MG63 (cell line): ENCODE measurements around the gene SUPT6H. TPM values are rescaled to one million over a fixed set of nuclear protein-coding genes. Genes with fewer than 3 reads are reported as not detected.
"Not testable (repeated sequence)": the region's sequence is repeated elsewhere in the genome, so short reads cannot be mapped to it uniquely, and the experiment has no call there.

Source experiments
- DNase-seq: peaks from one replicate; pipeline ENCODE4 v3.0.0-alpha.2; 2020
- H3K27me3 ChIP-seq: fragments of 250-450 bp; sonication (Bioruptor Pico); 2 replicates; pipeline ENCODE4 v1.5.1; 2020; ENCODE audit warnings: mild to moderate bottlenecking, moderate library complexity
- H3K36me3 ChIP-seq: fragments of 250-450 bp; sonication (Bioruptor Pico); 2 replicates; pipeline ENCODE4 v1.5.1; 2020; ENCODE audit warnings: mild to moderate bottlenecking, moderate library complexity
- H3K4me3 ChIP-seq: fragments of 250-450 bp; sonication (Bioruptor Pico); 2 replicates; pipeline ENCODE4 v1.5.1; 2020; ENCODE audit warnings: mild to moderate bottlenecking, moderate library complexity
- H3K9me3 ChIP-seq: fragments of 250-450 bp; sonication (Bioruptor Pico); 2 replicates; pipeline ENCODE4 v1.5.1; 2020; ENCODE audit warnings: mild to moderate bottlenecking, moderate library complexity
- total RNA-seq: library from RNA; depleted of rRNA; stranded (reverse); fragments of >200 nt; shearing (Covaris generic); gene quantifications from 2 replicates; pipeline ENCODE4 v1.2.3, GENCODE V29; 2014; ENCODE audit warnings: low replicate concordance

SUPT6H gene
- total RNA-seq, 1 experiment from 2014 or later: 27.6 TPM

GRCh38 chr17:28706471-28707338 lies 44.7 kb downstream of the SUPT6H start:
- Histone ChIP-seq H3K27me3 (no peaks in the 10 kb centered on the region), H3K4me3 (no peak overlapping the region), H3K9me3 (no peaks in the 10 kb centered on the region), H3K36me3 (peaks cover 36% of the 10 kb centered on the region)
- no peak for DNase-seq

DNA sequence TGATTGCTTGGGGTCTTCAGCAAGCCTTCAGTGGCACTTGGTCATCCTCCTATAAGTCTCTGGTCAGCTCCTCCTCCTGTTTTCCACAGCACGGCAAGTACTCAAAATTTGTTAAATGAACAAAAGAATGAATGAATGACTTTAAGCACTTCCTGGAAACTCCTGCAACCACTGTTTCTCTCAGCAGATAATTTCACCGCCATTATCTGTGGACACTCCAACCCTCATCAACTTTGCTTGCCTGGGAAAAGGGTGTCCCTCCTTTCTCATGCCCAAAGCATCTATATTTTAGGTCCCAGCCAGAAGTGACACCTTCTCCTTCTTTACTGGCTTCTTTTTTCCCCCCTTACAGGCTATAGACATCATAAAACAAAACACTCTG lies 45.3 kb downstream of the SUPT6H start:
- no peak for DNase-seq
- Histone ChIP-seq H3K27me3 (no peaks in the 10 kb centered on the region), H3K36me3 (peaks cover 32% of the 10 kb centered on the region), H3K4me3 (no peak overlapping the region), H3K9me3 (no peaks in the 10 kb centered on the region)

DNA sequence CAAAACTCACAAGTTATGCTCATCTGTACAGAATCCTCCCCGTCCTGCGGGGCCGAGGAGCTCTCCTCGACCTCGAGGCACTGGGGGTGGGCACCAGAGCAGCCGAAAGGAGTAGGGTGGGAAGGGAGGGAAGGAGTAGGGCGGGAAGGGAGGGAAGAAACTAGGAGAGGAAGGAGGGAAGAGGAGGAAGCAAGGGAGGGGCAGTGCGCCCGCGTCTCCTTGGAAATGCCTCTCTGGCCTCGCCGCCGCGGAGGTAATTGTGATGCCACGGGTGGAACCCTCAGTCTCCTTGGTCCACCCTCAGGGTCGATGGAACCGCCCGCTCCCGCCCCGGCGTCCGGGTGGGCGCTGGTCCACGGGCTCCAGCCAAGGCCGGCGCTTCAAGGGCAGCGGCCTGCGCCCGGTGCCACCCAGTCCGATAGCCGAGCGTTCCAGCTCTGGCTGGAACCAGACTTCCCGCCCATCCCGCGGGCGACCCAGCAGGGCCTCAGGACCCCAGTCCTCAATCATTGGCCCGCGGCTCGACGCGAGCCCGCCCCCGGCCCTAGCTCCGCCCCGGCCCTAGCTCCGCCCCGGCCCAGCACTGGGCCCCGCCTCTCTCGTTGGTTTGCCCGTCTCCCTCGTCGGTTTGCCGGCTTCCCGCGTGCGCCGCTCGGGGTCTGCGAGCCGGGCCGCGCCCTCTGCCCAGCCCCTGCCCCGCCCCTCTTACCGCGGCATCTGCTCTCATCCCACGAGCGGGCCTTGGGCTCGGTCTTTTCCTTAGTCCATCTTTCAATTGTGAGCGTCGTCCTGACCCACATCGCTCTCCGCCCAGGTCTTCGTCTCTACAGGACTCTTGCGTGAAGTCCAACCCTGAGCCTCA lies 49.1 kb downstream of the SUPT6H start:
- H3K27me3 ChIP-seq: no peaks in the 10 kb centered on the region
- peak; percentile 97 for DNase-seq
- peaks cover 43% of the 10 kb centered on the region for H3K36me3 ChIP-seq
- H3K4me3 ChIP-seq: peak overlapping the region; percentile 54
- H3K9me3 ChIP-seq: no peaks in the 10 kb centered on the region

- Histone ChIP-seq H3K4me3 (peak within 1 kb of the TSS; percentile 54), H3K36me3 (peaks cover 44% of the 10 kb centered on the region), H3K27me3 (no peaks in the 10 kb centered on the region), H3K9me3 (no peaks in the 10 kb centered on the region)
- no peak for DNase-seq
These were observed 49.7 kb downstream of the SUPT6H start, which contains the start of gene PROCA1 for GRCh38 chr17:28711723-28712031. Gene PROCA1, minus strand, starts transcription at chr17:28711888. Its CDS starts 228 bp downstream, at chr17:28711660.

- Histone ChIP-seq H3K4me3 (peak overlapping the region; percentile 54; the same call in 1 of the 2 replicates), H3K36me3 (peaks cover 49% of the 10 kb centered on the region), H3K27me3 (no peaks in the 10 kb centered on the region), H3K9me3 (no peaks in the 10 kb centered on the region)
- no peak for DNase-seq
These were observed 50.2 kb downstream of the SUPT6H start for GRCh38 chr17:28712032-28712704.

GRCh38 chr17:28712705-28713415 lies 50.9 kb downstream of the SUPT6H start:
- Histone ChIP-seq H3K4me3 (no peak overlapping the region), H3K27me3 (no peaks in the 10 kb centered on the region), H3K36me3 (peaks cover 51% of the 10 kb centered on the region), H3K9me3 (no peaks in the 10 kb centered on the region)
- DNase-seq: no peak

DNA sequence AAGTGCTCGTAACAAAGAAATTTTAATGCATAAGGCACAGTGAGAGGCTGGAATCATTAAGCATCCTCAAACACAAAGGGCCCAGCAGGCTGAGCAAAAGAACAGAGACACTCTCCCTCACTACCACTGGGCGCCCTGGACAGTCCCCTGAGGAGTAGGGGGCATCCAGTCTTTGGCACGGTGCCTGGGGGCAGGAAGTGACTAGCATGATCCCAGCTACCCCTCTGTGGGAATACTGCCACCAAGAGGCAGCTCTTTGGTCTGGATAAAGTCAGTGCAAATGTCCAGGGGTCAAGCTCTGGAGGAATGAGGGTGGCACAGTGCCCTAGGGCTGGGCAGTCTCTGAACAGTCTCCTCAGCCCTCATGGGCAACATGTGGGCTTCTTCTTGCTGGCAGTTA lies 52.3 kb downstream of the SUPT6H start:
- Histone ChIP-seq H3K36me3 (peaks cover 51% of the 10 kb centered on the region), H3K9me3 (no peaks in the 10 kb centered on the region), H3K27me3 (no peaks in the 10 kb centered on the region), H3K4me3 (no peak overlapping the region)
- DNase-seq: no peak

GRCh38 chr17:28715217-28715616 lies 53.2 kb downstream of the SUPT6H start:
- peaks cover 55% of the 10 kb centered on the region for H3K36me3 ChIP-seq
- H3K4me3 ChIP-seq: no peak overlapping the region
- H3K27me3 ChIP-seq: no peaks in the 10 kb centered on the region
- DNase-seq: no peak
- H3K9me3 ChIP-seq: no peaks in the 10 kb centered on the region

DNA sequence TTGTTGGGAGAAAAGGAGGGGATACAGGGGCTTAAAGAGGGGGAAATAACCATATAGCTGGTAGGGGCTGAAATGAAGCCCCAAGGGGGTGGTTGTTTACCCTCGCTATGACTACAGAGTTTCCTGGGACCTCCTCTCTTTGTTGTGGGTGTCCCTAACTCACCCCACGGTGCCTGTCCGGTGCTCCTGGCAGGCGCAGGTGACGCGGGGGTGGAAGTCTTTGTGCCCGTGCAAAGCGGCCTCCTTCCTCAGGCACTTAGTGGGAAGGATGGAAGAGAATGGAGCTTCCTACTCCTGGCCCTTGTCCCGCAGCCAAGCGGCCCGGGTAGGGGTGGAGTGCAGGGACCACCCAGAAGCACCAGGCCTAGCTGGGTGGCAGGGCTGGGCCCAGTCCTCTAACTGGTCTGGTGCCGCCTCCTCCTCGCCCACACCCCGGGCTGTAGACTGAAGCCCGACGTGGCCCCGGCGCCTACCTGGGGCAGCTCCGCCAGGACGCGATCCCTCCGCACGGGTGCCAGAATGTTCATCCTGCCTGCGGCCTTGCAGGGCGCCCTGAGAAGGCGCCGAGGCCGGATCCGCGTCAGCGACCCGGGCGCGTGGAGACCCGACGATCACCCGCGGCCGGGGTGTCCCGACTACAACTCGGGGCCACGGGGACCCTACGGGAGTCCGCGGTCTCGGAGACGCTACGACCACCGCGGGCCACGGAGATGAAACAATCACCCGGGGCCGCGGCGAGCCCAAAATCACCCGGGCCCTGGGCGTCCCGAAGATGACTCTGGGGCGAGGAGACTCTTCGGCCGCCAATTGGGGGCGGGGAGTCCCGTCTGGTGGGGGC lies 55.0 kb downstream of the SUPT6H start:
- Histone ChIP-seq H3K27me3 (no peaks in the 10 kb centered on the region), H3K4me3 (peak overlapping the region; percentile 82), H3K9me3 (no peaks in the 10 kb centered on the region), H3K36me3 (peaks cover 72% of the 10 kb centered on the region)
- DNase-seq: peak; percentile 59

DNA sequence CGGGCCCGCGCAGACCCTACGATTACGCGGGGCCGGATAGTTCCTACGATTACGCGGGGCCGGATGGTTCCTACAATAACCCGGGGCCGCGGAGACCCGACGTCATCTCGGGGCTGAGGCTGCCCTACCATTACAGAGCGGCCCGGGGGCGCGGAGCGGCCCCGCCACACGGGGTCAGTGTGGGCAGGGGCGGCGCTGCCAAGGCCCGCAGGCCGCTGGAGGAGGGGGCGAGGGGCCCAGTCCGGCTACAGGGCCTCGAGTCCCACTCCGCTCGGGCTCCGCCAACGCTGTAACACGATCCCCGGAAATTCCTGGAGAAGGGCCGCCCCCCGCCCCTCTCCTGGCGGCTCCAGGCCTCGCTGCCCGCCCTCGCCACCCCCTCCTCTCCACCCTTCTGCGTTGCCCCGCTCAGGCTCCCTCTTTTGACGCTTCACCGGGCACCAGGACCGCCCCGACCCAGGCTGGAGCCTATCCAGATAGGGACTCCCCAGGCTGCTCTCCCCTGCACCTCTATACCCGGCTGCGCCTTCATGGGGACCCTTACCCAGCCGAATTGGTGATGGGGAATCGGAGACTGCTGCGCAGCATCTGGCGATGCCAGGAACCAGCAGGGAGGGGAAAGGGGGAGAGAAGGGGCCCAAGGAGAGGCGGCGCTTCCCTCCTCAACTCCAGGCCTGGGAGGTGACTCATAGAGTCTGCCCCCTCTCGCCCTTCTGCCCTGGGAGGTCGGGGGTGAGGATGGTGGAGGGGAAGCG lies 55.8 kb downstream of the SUPT6H start, which contains the start of gene RAB34:
Gene RAB34 (minus strand): TSS at position 291 of the 755 bp plus-strand sequence. CDS start 602 bp downstream, outside the sequence.
- DNase-seq: peak; percentile 98
- H3K4me3 ChIP-seq: peak within 1 kb of the TSS; percentile 82

GRCh38 chr17:28718333-28719020 lies 56.5 kb downstream of the SUPT6H start:
- peaks cover 76% of the 10 kb centered on the region for H3K36me3 ChIP-seq
- no peaks in the 10 kb centered on the region for H3K27me3 ChIP-seq
- H3K4me3 ChIP-seq: peak overlapping the region; percentile 82
- DNase-seq: no peak
- H3K9me3 ChIP-seq: no peaks in the 10 kb centered on the region

More for the DNA sequence above, 55.8 kb downstream of the SUPT6H start, which contains the start of gene RAB34:
- Histone ChIP-seq H3K27me3 (no peaks in the 10 kb centered on the region), H3K9me3 (no peaks in the 10 kb centered on the region), H3K36me3 (peaks cover 73% of the 10 kb centered on the region)

- Histone ChIP-seq H3K36me3 (peaks cover 76% of the 10 kb centered on the region), H3K9me3 (no peaks in the 10 kb centered on the region)
- no peak for DNase-seq
These were observed 57.0 kb downstream of the SUPT6H start for GRCh38 chr17:28719021-28719433.

DNA sequence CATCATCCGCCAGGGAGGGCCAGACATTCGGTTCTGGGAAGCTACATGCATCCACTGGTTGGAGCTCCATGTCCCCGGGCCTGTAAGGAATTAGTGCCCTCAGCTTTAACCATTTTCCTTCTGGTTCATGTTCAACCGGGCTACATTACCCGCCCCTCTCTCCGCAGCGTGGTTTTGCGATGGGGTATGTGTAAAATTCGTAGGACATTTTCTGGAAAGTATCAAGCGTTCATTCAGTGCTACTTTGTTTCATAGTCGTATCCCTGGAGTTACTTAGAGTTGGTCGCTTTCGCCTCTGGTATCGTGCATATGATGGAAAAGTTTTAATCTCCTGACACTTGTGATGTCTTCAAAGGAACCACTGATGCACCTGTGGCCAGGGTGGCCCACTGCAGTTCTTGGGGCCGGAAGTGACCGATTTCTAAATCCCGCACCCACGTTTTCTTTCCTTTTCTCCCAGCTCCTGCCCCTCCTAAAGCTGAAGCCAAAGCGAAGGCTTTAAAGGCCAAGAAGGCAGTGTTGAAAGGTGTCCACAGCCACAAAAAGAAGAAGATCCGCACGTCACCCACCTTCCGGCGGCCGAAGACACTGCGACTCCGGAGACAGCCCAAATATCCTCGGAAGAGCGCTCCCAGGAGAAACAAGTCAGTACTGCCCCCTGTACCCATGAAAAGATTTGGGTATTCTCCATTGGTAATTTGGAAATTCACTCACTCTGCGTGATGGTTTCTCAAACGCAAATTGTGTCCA lies 58.4 kb downstream of the SUPT6H start:
- no peak for DNase-seq
- peak overlapping the region; percentile 82 for H3K4me3 ChIP-seq
- peaks cover 75% of the 10 kb centered on the region for H3K36me3 ChIP-seq
- no peaks in the 10 kb centered on the region for H3K9me3 ChIP-seq
- no peaks in the 10 kb centered on the region for H3K27me3 ChIP-seq

More at GRCh38 chr17:28719021-28719433, 57.0 kb downstream of the SUPT6H start:
- Histone ChIP-seq H3K4me3 (peak overlapping the region; percentile 82), H3K27me3 (no peaks in the 10 kb centered on the region)

- Histone ChIP-seq H3K4me3 (peak overlapping the region; percentile 82), H3K36me3 (peaks cover 70% of the 10 kb centered on the region)
- not testable (repeated sequence) for DNase-seq
These were observed 59.0 kb downstream of the SUPT6H start for GRCh38 chr17:28720997-28721329.

More at GRCh38 chr17:28720997-28721329, 59.0 kb downstream of the SUPT6H start:
- not testable (repeated sequence) for H3K9me3 ChIP-seq, H3K27me3 ChIP-seq
